Motor neuron (in vitro differentiated cells): ENCODE measurements around the gene PEX26. TPM values are rescaled to one million over a fixed set of nuclear protein-coding genes. Genes with fewer than 3 reads are reported as not detected.
"Not testable (repeated sequence)": the region's sequence is repeated elsewhere in the genome, so short reads cannot be mapped to it uniquely, and the experiment has no call there.

Experiments
- ATAC-seq, 8 experiments: fragments of 200-7000 bp; cut with Tn5 transposase; replicated peaks in 6 of 8; 2 replicates each; pipeline ENCODE4 v1.8.0; 2021; ENCODE audit warnings: mild to moderate bottlenecking in 8 of 8, moderate library complexity in 8 of 8
- H3K27ac ChIP-seq, 2 donors: fragments of 250-450 bp; sonication (Bioruptor Pico); 2 replicates each; pipeline ENCODE4 v1.9.0; 2021; ENCODE audit warnings: antibody characterized with exemption in 2 of 2, mild to moderate bottlenecking in 2 of 2, moderate library complexity in 1 of 2
- H3K4me1 ChIP-seq, 2 donors: fragments of 250-450 bp; sonication (Bioruptor Pico); replicated peaks in 1 of 2; 2 replicates each; pipeline ENCODE4 v1.6.1; 2021; ENCODE audit warnings: antibody characterized with exemption in 2 of 2, mild to moderate bottlenecking in 2 of 2, moderate library complexity in 1 of 2
- H3K4me3 ChIP-seq, 5 donors: fragments of 250-450 bp; sonication (Bioruptor Pico); 2 replicates each; pipeline ENCODE4 v1.9.0; 2021; ENCODE audit warnings: antibody characterized with exemption in 5 of 5, mild to moderate bottlenecking in 5 of 5, moderate library complexity in 4 of 5
- WGBS, 10 experiments: fragments of 450-650 bp; shearing (Covaris generic); methylation state at CpG; one replicate each; pipeline ENCODE4 v1.0.0; 2022; 5-methylcytosine and 5-hydroxymethylcytosine counted together
- in situ Hi-C, 9 experiments: fragments of 400-800 bp; cut with MboI; loops; one replicate each; pipeline ENCODE4 v1.15.0; 2021; ENCODE audit warnings: low sequenced_read_pairs in 9 of 9, low pct_unique_long_range_greater_than_20kb in 2 of 9; ENCODE audit not compliant: unreplicated experiment in 9 of 9
- total RNA-seq, 8 experiments: library from RNA; unstranded; fragments of 300-600 nt; gene quantifications; 2 replicates each; pipeline versions ENCODE4 v1.2.3 to v1.2.4, GENCODE V29; 2022

PEX26 gene
- total RNA-seq, 8 experiments from 2014 or later: 10.5 to 25.1 (median 19.4) TPM

- no peak overlapping the region for H3K4me3 ChIP-seq
- no peaks in the 10 kb centered on the region for H3K4me1 ChIP-seq
- in situ Hi-C loops: no loop called here
- no peak for ATAC-seq
- WGBS, 10 experiments: 50 to 93% (median 77%) methylated on average over 1 to 4 of the region's 4 CpGs; no CpG with 5 or more reads in 2 of the 10 experiments
- H3K27ac ChIP-seq: no peak overlapping the region
These were observed 32.0 kb upstream of the PEX26 start for GRCh38 chr22:18045794-18046193.

DNA sequence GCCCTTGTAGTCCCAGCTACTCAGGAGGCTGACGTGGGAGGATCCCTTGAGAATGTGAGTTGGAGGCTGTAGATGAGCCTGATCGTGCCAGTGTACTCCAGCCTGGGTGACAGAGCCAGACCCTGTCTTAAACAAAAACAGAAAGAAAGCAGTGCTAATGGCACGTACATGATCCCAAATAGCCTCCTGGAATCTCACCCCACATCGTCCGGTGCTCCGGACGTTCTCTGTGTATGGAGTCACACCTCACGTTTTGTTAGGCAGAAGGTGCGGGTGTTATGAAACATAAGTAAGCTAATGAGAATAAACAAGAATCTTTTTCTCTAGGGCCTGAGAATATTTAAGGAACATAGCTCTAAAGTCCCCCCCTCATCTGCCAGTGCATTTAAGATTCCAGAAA, 29.7 kb upstream of the PEX26 start:
- in situ Hi-C loops: no loop called here

DNA sequence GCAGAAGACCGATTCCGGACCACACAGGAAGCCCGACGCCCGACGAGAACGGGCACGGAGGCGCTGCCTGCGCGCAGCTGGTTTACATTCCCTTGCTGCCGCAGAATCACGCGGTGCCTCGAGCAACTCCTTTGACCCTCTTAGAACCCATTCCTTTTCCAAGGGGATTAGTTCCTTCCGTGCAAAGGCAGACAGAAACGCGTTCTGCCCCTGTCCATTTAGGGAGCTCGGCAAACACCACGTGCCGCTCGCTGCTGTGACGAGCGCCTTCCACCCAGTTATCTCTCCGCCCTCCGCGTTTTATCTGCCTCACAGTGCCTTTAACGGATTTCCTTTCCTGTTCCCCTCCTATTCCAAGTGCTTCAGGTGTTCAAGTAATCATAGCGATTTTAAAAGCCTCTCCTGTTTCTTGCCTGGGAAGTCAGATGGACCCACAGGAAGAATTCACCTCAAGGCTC, 29.3 kb upstream of the PEX26 start:
- ATAC-seq: peak in 3 of 8 experiments; percentile 63 to 98 (median 71)
- H3K4me3 ChIP-seq: no peak overlapping the region
- 1 to 91% (median 74%) methylated on average over 7 to 28 of the region's 29 CpGs; no CpG with 5 or more reads in 2 of the 10 experiments for WGBS, 10 experiments

More for the DNA sequence above, 29.7 kb upstream of the PEX26 start:
- Histone ChIP-seq H3K27ac (no peak overlapping the region), H3K4me1 (no peaks in the 10 kb centered on the region), H3K4me3 (no peak overlapping the region)
- WGBS, 10 experiments: 11 to 100% (median 88%) methylated on average over 2 to 8 of the region's 9 CpGs; no CpG with 5 or more reads in 1 of the 10 experiments
- ATAC-seq: peak in 1 of 8 experiments; percentile 45

DNA sequence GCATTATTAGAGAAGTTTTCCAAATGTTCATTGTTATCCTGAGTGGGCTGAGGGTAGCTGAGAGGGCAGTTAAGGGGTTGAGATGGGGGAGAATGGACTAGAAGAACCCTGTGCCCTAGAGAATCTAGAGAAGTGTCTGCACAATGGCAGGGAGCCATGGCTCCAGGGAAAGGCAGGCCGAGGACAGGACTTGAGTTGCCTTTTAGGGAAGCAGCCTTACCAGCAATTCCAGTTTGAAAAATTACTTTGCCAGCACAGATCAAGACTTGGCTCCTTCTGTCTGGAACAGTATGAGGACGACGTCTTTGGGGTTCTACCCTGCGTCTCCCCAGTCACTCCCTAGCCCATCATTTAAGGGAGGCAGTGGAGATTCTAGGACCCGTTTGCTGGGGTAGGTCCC, 27.7 kb upstream of the PEX26 start:
- WGBS, 10 experiments: 40 to 100% (median 84%) methylated on average over 1 to 4 of the region's 5 CpGs; no CpG with 5 or more reads in 2 of the 10 experiments
- ATAC-seq: no peak
- Histone ChIP-seq H3K27ac (no peak overlapping the region), H3K4me3 (no peak overlapping the region), H3K4me1 (no peaks in the 10 kb centered on the region)
- in situ Hi-C loops: loop anchor here in 4 of 9 experiments (10.0 to 25.0 kb wide), 3 partner anchors 138 to 215 kb away; no protein-coding TSS in a partner anchor

More for the DNA sequence above, 29.3 kb upstream of the PEX26 start:
- in situ Hi-C loops: no loop called here
- no peak overlapping the region for H3K27ac ChIP-seq
- H3K4me1 ChIP-seq: no peaks in the 10 kb centered on the region

DNA sequence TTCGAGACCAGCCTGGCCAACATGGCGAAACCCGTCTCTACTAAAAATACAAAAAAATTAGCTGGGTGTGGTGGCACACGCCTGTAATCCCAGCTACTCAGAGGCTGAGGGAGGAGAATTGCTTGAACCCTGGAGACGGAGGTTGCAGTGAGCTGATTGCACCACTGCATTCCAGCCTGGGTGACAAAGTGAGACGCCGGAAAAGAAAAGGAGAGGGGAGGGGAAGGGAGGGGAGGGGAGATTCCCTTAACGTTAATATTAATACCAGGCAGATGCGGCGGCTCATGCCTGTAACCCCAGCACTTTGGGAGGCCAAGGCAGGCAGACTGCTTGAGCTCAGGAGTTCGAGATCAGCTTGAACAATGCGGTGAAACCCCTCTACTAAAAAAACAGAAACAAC, 26.7 kb upstream of the PEX26 start:
- H3K27ac ChIP-seq, H3K4me1 ChIP-seq, H3K4me3 ChIP-seq, ATAC-seq: not testable (repeated sequence)
- in situ Hi-C loops: loop anchor here in 4 of 9 experiments (10.0 to 25.0 kb wide), 3 partner anchors 139 to 216 kb away; no protein-coding TSS in a partner anchor
- WGBS, 10 experiments: 50 to 90% (median 79%) methylated on average over 2 to 5 of the region's 12 CpGs; no CpG with 5 or more reads in 5 of the 10 experiments

DNA sequence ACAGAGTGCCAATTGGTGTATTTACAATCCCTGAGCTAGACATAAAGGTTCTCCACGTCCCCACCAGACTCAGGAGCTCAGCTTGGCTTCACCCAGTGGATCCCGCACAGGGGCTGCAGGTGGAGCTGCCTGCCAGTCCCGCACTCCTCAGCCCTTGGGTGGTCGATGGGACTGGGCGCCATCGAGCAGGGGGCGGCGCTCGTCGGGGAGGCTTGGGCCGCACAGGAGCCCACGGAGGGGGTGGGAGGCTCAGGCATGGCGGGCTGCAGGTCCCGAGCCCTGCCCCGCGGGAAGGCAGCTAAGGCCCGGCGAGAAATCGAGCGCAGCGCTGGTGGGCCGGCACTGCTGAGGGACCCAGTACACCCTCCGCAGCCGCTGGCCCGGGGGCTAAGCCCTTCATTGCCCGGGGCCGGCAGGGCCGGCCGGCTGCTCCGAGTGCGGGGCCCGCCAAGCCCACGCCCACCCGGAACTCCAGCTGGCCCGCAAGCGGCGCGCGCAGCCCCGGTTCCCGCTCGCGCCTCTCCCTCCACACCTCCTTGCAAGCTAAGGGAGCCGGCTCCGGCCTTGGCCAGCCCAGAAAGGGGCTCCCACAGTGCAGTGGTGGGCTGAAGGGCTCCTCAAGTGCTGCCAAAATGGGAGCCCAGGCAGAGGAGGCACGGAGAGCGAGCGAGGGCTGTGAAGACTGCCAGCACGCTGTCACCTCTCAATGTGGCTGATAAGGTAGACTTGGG, 24.4 kb upstream of the PEX26 start:
- peaks cover 5 to 12% of the 10 kb centered on the region in 2 donors for H3K4me1 ChIP-seq
- WGBS, 10 experiments: 60% methylated on average over 1 of the region's 49 CpGs; no CpG with 5 or more reads in 9 of the 10 experiments
- in situ Hi-C loops: loop anchor here in 4 of 9 experiments (10.0 to 25.0 kb wide), 3 partner anchors 141 to 219 kb away; no protein-coding TSS in a partner anchor

GRCh38 chr22:18055619-18056160, 22.1 kb upstream of the PEX26 start:
- Histone ChIP-seq H3K27ac (peak overlapping the region in 1 of 2 donors; percentile 41), H3K4me3 (no peak overlapping the region)

More for the DNA sequence above, 24.4 kb upstream of the PEX26 start:
- not testable (repeated sequence) for ATAC-seq, H3K27ac ChIP-seq, H3K4me3 ChIP-seq

GRCh38 chr22:18056161-18056666, 21.6 kb upstream of the PEX26 start:
- Histone ChIP-seq H3K4me3 (no peak overlapping the region), H3K4me1 (peaks cover 5 to 17% of the 10 kb centered on the region in 2 donors), H3K27ac (peak overlapping the region in 1 of 2 donors; percentile 41)
- peak; percentile 87 to 96 (median 93) for ATAC-seq
- WGBS, 10 experiments: 0 to 67% (median 33%) methylated on average over 1 to 2 of the region's 4 CpGs; no CpG with 5 or more reads in 6 of the 10 experiments
- in situ Hi-C loops: loop anchor here in 4 of 9 experiments (10.0 to 25.0 kb wide), 3 partner anchors 144 to 221 kb away; no protein-coding TSS in a partner anchor

More at GRCh38 chr22:18055619-18056160, 22.1 kb upstream of the PEX26 start:
- WGBS, 10 experiments: 31 to 100% (median 77%) methylated on average over 1 to 5 of the region's 7 CpGs; no CpG with 5 or more reads in 1 of the 10 experiments
- peaks cover 5 to 12% of the 10 kb centered on the region in 2 donors for H3K4me1 ChIP-seq
- peak in 3 of 8 experiments; percentile 5 to 20 (median 19) for ATAC-seq
- in situ Hi-C loops: loop anchor here in 4 of 9 experiments (10.0 to 25.0 kb wide), 3 partner anchors 143 to 221 kb away; no protein-coding TSS in a partner anchor

DNA sequence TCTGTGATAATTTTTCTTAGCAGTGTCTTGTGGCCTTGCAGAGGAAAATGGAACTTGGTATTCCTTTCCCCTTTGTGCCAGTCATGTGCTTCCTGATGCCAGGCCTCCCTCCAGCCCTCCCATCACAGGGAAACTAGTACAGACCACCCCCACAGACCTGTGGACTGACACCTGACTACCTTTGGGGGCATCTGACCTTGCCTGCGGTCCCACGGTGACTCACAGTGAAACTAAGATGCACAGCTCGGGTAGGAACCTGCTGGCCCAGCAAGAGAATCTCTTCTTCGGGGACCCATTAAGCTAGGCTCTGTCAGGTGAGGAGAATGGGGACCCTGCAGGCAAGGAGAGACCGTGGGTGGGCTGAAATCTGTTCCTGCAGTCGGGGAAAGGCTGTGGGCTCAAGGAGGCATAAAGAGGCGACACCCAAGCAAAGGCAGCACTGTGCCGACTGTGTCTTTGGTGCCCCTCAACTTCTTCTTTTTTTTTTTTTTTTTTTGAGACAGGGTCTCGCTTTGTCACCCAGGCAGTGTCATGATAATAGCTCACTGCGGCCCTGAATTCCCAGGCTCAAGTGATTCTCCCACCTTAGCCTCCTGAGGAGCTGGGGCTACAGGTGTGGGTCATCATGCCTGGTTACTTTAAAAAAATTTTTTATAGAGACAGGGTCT, 20.8 kb upstream of the PEX26 start:
- no peak for ATAC-seq
- in situ Hi-C loops: loop anchor here in 4 of 9 experiments (10.0 to 25.0 kb wide), 3 partner anchors 145 to 222 kb away; no protein-coding TSS in a partner anchor
- Histone ChIP-seq H3K4me1 (peaks cover 5 to 21% of the 10 kb centered on the region in 2 donors), H3K4me3 (no peak overlapping the region), H3K27ac (no peak overlapping the region)
- 54 to 100% (median 84%) methylated on average over 1 to 8 of the region's 10 CpGs; no CpG with 5 or more reads in 2 of the 10 experiments for WGBS, 10 experiments

- in situ Hi-C loops: loop anchor here in 4 of 9 experiments (10.0 to 25.0 kb wide), 3 partner anchors 145 to 223 kb away; no protein-coding TSS in a partner anchor
- ATAC-seq: peak in 6 of 8 experiments; percentile 14 to 59 (median 37)
These were observed 20.1 kb upstream of the PEX26 start for GRCh38 chr22:18057568-18058209.

GRCh38 chr22:18058371-18059093, 19.3 kb upstream of the PEX26 start:
- Histone ChIP-seq H3K27ac (no peak overlapping the region), H3K4me3 (no peak overlapping the region), H3K4me1 (peaks cover 5 to 21% of the 10 kb centered on the region in 2 donors)
- 50 to 100% (median 89%) methylated on average over 1 to 7 of the region's 7 CpGs; no CpG with 5 or more reads in 1 of the 10 experiments for WGBS, 10 experiments
- ATAC-seq: no peak
- in situ Hi-C loops: loop anchor here in 4 of 9 experiments (10.0 to 25.0 kb wide), 3 partner anchors 146 to 224 kb away; no protein-coding TSS in a partner anchor

More at GRCh38 chr22:18057568-18058209, 20.1 kb upstream of the PEX26 start:
- Histone ChIP-seq H3K27ac (no peak overlapping the region), H3K4me1 (peaks cover 5 to 21% of the 10 kb centered on the region in 2 donors), H3K4me3 (no peak overlapping the region)
- 10 to 100% (median 80%) methylated on average over 1 to 4 of the region's 4 CpGs for WGBS, 10 experiments
